ENCODE measurements around the gene CACNB2.

- TF ChIP-seq POLR2A (IDR thresholded peaks at IDR 0.05) = no peak
- no peak for TF ChIP-seq EP300 (IDR thresholded peaks at IDR 0.05)
- TF ChIP-seq CTCF (IDR thresholded peaks at IDR 0.05) = no peak
- TF ChIP-seq POLR2AphosphoS5 (IDR thresholded peaks at IDR 0.05) = no peak
Measured at GRCh38 chr10:18094332-18094731, 45.9 kb upstream of the CACNB2 start.

Measured in gastroesophageal sphincter (tissue), 3 donors.